ENCODE measurements around the gene ATP5MK.
A peak's percentile ranks its signal among the peaks of the same experiment; 100 is the strongest.
"Not testable (repeated sequence)": the region's sequence is repeated elsewhere in the genome, so short reads cannot be mapped to it uniquely, and the experiment has no call there.

Gene ATP5MK

DNA sequence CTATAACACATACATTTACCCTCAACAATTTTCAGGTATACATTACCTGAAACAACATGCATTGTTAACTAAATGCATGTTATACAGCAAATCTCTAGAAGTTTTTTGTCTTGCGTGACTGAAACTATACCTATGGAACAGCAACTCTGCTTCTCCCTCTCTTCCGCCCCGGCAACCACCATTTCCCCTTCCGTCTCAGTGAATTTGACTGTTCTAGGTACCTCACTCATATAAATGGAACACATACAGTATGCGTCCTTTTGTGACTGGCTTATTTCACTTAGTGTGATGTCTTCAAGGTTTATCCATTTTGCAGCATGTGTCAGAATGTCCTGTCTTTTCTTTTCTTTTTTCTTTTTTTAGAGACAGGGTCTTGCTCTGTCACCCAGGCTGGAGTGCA is 33.4 kb upstream of the ATP5MK start:
- Histone ChIP-seq H3K9me3 (ENCODE audit: insufficient read depth, low read depth, low read length) (no peaks in the 10 kb centered on the region), H3K27me3 (ENCODE audit: insufficient read depth, low read length) (no peaks in the 10 kb centered on the region), H3K4me3 (ENCODE audit: low read length) (no peak overlapping the region), H3K9ac (ENCODE audit: low read depth, low read length) (no peak overlapping the region), H3K4me1 (ENCODE audit: insufficient read depth, low read length) (no peaks in the 10 kb centered on the region), H3K27ac (ENCODE audit: low read depth, low read length) (no peak overlapping the region), H3K36me3 (ENCODE audit: insufficient read depth, low read length) (peaks cover 98% of the 10 kb centered on the region)
- WGBS: 97% methylated on average over 5 of the region's 5 CpGs

DNA sequence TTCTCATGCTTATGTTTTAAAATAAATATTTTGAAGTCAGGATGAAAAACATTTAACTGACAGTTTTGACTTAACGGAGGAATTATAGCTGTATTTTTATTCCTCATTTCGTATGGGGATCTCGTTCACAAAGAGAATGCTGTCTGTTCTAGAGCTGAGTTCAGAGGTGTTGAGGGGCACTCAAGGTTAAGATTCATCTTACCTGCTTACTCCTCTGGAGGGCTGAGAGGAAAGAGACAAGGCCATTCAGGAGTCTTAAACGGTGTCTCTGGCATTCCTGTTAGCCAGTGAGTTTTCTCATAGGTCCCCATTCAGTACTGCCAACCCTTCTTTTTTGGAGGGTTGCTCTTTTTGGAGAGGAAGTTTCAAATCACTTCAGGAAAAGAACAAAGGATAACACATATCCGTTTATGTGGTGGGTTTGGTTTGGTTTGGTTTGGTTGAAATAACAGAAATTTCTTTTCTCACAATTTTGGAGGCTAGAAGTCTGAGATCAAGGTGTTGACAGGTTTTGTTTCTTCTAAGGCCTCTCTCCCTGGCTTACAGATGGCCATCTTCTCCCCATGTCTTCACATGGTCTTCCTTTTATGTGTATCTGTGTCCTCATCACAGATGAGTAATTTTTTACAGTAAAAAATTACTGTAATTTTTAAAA is 32.8 kb upstream of the ATP5MK start:
- H3K4me3 ChIP-seq (ENCODE audit: low read length): no peak overlapping the region
- H3K4me1 ChIP-seq (ENCODE audit: insufficient read depth, low read length): no peaks in the 10 kb centered on the region
- WGBS: 92% methylated on average over 5 of the region's 5 CpGs
- peaks cover 98% of the 10 kb centered on the region for H3K36me3 ChIP-seq (ENCODE audit: insufficient read depth, low read length)
- no peak overlapping the region for H3K9ac ChIP-seq (ENCODE audit: low read depth, low read length)
- no peaks in the 10 kb centered on the region for H3K27me3 ChIP-seq (ENCODE audit: insufficient read depth, low read length)
- no peak overlapping the region for H3K27ac ChIP-seq (ENCODE audit: low read depth, low read length)
- H3K9me3 ChIP-seq (ENCODE audit: insufficient read depth, low read depth, low read length): no peaks in the 10 kb centered on the region

DNA sequence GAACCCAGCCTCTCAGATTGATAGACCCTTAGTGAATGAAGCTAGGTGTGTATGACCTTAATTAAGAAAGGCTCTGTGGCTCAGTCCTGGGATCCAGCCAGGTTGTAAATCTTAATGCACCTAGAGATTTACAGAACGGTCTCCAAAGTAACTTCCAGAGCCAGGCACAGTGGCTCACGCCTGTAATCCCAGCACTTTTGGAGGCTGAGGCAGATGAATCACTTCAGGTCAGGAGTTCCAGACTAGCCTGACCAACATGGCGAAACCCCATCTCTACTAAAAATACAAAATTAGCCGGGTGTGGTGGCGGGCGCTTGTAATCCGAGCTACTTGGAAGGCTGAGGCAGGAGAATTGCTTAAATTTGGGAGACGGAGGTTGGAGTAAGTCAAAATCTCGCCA is 31.6 kb upstream of the ATP5MK start:
- H3K27me3 ChIP-seq (ENCODE audit: insufficient read depth, low read length): no peaks in the 10 kb centered on the region
- no peaks in the 10 kb centered on the region for H3K9me3 ChIP-seq (ENCODE audit: insufficient read depth, low read depth, low read length)
- no peaks in the 10 kb centered on the region for H3K4me1 ChIP-seq (ENCODE audit: insufficient read depth, low read length)
- no peak overlapping the region for H3K9ac ChIP-seq (ENCODE audit: low read depth, low read length)
- no peak overlapping the region for H3K27ac ChIP-seq (ENCODE audit: low read depth, low read length)
- peaks cover 98% of the 10 kb centered on the region for H3K36me3 ChIP-seq (ENCODE audit: insufficient read depth, low read length)
- H3K4me3 ChIP-seq (ENCODE audit: low read length): no peak overlapping the region
- WGBS: 94% methylated on average over 9 of the region's 9 CpGs

DNA sequence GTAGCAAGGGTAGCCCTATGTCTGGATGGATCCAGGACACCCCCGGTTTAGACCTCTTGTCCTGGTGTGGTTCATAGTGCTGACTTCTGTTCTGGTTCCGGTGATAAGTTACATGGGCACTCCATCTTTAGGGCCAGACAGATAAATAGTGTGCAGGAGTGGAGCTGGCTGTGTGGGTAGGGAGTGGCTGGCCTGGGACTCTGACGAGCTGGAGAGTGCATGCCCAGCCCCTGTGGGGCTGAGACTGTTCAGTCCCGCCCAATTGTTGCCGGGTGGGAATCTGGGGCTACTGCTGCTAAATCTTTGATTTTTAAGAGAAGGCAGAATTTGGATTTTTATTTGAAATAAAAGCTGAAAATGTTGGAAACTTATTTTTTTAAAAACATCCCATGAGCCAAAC is 27.5 kb upstream of the ATP5MK start:
- peaks cover 94% of the 10 kb centered on the region for H3K36me3 ChIP-seq (ENCODE audit: insufficient read depth, low read length)
- H3K27ac ChIP-seq (ENCODE audit: low read depth, low read length): no peak overlapping the region
- 95% methylated on average over 5 of the region's 5 CpGs for WGBS
- H3K27me3 ChIP-seq (ENCODE audit: insufficient read depth, low read length): no peaks in the 10 kb centered on the region
- H3K9ac ChIP-seq (ENCODE audit: low read depth, low read length): no peak overlapping the region
- H3K4me1 ChIP-seq (ENCODE audit: insufficient read depth, low read length): no peaks in the 10 kb centered on the region
- no peaks in the 10 kb centered on the region for H3K9me3 ChIP-seq (ENCODE audit: insufficient read depth, low read depth, low read length)
- no peak overlapping the region for H3K4me3 ChIP-seq (ENCODE audit: low read length)

DNA sequence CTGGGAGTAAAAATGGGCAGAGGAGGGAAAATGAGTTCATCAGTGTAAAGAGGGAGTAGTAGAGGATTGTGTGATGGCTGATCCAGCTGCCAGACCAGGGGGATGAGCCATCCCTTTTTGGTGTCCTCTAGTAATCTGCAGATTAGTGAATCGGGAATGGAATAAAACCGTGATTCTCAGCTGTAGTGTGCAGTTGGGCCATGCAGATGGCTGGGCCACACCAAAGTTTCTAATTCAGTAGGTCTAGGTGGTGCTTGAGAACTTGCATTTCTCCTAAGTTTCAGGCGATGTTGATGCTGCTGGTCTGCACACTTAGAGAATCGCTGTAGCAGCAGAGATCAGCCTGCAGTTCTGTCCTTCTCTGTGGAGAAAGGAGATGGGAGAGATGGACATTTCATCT is 22.8 kb upstream of the ATP5MK start:
- Histone ChIP-seq H3K27ac (ENCODE audit: low read depth, low read length) (no peak overlapping the region), H3K27me3 (ENCODE audit: insufficient read depth, low read length) (no peaks in the 10 kb centered on the region), H3K4me1 (ENCODE audit: insufficient read depth, low read length) (no peaks in the 10 kb centered on the region), H3K36me3 (ENCODE audit: insufficient read depth, low read length) (peaks cover 95% of the 10 kb centered on the region), H3K4me3 (ENCODE audit: low read length) (no peak overlapping the region), H3K9ac (ENCODE audit: low read depth, low read length) (no peak overlapping the region), H3K9me3 (ENCODE audit: insufficient read depth, low read depth, low read length) (no peaks in the 10 kb centered on the region)
- 96% methylated on average over 4 of the region's 4 CpGs for WGBS

DNA sequence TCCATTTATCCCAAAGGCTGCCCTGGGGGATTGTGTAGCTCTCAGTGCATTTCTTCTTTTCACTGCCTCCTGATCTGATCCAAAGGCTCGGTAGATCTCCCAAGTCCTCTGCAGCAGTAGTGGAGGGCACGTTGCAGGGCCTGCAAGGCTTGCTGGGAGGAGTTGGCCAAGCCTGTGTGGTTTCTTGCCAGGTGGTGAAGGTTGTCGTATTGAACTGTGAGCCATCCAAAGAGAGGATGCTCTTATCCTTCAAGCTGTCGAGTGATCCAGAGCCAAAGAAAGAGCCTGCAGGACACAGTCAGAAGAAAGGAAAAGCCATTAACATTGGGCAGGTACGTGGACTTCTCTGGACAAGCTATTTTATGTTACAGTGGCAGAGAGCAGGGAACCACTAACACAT is 21.3 kb upstream of the ATP5MK start:
- Histone ChIP-seq H3K9me3 (ENCODE audit: insufficient read depth, low read depth, low read length) (no peaks in the 10 kb centered on the region), H3K36me3 (ENCODE audit: insufficient read depth, low read length) (peaks cover 95% of the 10 kb centered on the region), H3K9ac (ENCODE audit: low read depth, low read length) (no peak overlapping the region), H3K27ac (ENCODE audit: low read depth, low read length) (no peak overlapping the region), H3K4me1 (ENCODE audit: insufficient read depth, low read length) (no peaks in the 10 kb centered on the region), H3K27me3 (ENCODE audit: insufficient read depth, low read length) (no peaks in the 10 kb centered on the region), H3K4me3 (ENCODE audit: low read length) (no peak overlapping the region)
- WGBS: 93% methylated on average over 5 of the region's 5 CpGs

DNA sequence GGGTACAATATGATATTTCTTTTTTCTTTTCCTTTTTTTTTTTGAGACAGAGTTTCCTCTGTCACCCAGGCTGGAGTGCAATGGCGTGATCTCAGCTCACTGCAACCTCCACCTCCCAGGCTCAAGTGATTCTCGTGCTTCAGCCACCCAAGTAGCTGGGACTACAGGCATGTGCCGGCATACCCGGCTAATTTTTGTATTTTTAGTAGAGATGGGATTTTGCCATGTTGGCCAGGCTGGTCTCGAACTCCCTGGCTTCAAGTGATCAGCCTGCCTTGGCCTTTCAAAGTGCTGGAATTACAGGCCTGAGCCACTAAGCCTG is 20.8 kb upstream of the ATP5MK start:
- not testable (repeated sequence) for H3K27ac ChIP-seq (ENCODE audit: low read depth, low read length); H3K9ac ChIP-seq (ENCODE audit: low read depth, low read length); H3K9me3 ChIP-seq (ENCODE audit: insufficient read depth, low read depth, low read length); H3K4me3 ChIP-seq (ENCODE audit: low read length); H3K4me1 ChIP-seq (ENCODE audit: insufficient read depth, low read length); H3K27me3 ChIP-seq (ENCODE audit: insufficient read depth, low read length)
- WGBS: 94% methylated on average over 5 of the region's 5 CpGs
- H3K36me3 ChIP-seq (ENCODE audit: insufficient read depth, low read length): peaks cover 95% of the 10 kb centered on the region

DNA sequence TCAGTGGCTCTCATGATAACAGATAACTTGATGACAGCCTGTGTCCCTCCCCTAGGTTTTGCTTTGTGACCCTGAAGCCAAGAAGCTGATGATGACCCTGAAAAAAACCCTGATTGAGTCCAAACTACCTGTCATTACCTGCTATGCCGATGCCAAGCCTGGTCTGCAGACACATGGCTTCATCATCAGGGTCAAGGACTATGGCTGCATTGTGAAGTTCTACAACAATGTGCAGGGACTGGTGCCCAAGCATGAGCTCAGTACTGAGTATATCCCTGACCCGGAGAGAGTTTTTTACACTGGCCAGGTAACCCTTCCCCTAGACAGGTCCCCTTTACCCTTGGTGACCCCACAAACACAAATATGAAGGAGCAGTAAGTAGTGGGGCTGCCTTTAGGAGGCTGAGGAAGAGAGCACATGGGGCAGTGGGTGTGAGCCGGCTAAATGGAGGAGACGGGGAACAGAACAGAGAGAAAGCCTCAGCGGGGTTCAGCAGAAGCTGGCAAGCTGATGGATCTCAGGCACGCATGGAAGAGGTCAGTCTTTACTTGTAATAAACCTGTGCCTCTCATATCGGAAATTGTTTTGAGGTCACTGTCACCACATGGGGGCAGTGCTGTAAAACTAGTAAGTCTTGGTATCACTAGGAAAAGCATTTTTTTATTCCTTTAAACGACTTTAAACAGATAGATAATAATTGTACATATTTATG is 20.3 kb upstream of the ATP5MK start:
- Histone ChIP-seq H3K27me3 (ENCODE audit: insufficient read depth, low read length) (no peaks in the 10 kb centered on the region), H3K9ac (ENCODE audit: low read depth, low read length) (no peak overlapping the region), H3K9me3 (ENCODE audit: insufficient read depth, low read depth, low read length) (no peaks in the 10 kb centered on the region), H3K27ac (ENCODE audit: low read depth, low read length) (no peak overlapping the region), H3K36me3 (ENCODE audit: insufficient read depth, low read length) (peaks cover 98% of the 10 kb centered on the region), H3K4me3 (ENCODE audit: low read length) (no peak overlapping the region), H3K4me1 (ENCODE audit: insufficient read depth, low read length) (no peaks in the 10 kb centered on the region)
- 92% methylated on average over 7 of the region's 8 CpGs for WGBS

DNA sequence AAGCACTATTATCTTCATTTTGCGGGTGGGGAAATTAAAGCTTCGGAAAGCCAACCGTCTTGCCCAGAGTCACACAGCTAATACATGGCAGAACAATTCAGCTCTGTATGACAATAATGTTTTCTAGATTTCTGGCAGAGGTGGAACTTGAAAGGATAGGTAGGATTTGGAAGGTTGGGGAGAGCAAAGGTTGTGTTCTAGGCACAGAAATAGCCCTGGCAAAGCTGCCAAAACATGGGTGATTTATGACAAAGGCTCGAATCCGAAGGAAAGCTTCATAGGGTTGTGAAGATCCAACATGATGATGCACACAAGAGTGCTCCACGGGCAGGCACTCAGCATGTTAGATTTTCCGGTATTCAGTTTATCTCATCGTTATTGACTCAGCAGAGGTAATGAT is 19.3 kb upstream of the ATP5MK start:
- H3K27me3 ChIP-seq (ENCODE audit: insufficient read depth, low read length): no peaks in the 10 kb centered on the region
- no peak overlapping the region for H3K4me3 ChIP-seq (ENCODE audit: low read length)
- no peak overlapping the region for H3K9ac ChIP-seq (ENCODE audit: low read depth, low read length)
- no peaks in the 10 kb centered on the region for H3K9me3 ChIP-seq (ENCODE audit: insufficient read depth, low read depth, low read length)
- no peak overlapping the region for H3K27ac ChIP-seq (ENCODE audit: low read depth, low read length)
- WGBS: 95% methylated on average over 8 of the region's 8 CpGs
- H3K4me1 ChIP-seq (ENCODE audit: insufficient read depth, low read length): no peaks in the 10 kb centered on the region
- H3K36me3 ChIP-seq (ENCODE audit: insufficient read depth, low read length): peaks cover 100% of the 10 kb centered on the region

DNA sequence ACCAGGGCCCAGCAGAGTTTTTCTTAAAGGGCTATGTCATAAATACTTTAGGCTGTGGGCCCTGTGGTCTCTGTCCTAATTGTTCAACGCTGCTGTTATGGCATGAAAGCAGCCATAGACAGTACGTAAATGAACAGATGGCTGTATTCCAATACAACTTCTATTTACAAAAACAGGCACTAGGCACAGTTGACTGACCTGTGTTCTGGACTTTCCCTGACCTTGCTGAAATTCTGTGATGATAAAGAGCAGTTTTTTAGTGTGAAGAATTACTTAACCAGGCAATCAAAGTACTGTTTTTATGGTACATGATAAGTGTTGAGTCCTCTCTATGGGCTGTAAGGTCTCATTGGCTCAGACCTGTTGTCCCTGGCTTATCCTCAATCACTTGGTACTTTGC is 17.3 kb upstream of the ATP5MK start:
- Histone ChIP-seq H3K27me3 (ENCODE audit: insufficient read depth, low read length) (no peaks in the 10 kb centered on the region), H3K36me3 (ENCODE audit: insufficient read depth, low read length) (peaks cover 100% of the 10 kb centered on the region), H3K4me1 (ENCODE audit: insufficient read depth, low read length) (no peaks in the 10 kb centered on the region), H3K9me3 (ENCODE audit: insufficient read depth, low read depth, low read length) (no peaks in the 10 kb centered on the region), H3K27ac (ENCODE audit: low read depth, low read length) (no peak overlapping the region), H3K9ac (ENCODE audit: low read depth, low read length) (no peak overlapping the region), H3K4me3 (ENCODE audit: low read length) (no peak overlapping the region)
- WGBS: 100% methylated on average over 2 of the region's 2 CpGs

DNA sequence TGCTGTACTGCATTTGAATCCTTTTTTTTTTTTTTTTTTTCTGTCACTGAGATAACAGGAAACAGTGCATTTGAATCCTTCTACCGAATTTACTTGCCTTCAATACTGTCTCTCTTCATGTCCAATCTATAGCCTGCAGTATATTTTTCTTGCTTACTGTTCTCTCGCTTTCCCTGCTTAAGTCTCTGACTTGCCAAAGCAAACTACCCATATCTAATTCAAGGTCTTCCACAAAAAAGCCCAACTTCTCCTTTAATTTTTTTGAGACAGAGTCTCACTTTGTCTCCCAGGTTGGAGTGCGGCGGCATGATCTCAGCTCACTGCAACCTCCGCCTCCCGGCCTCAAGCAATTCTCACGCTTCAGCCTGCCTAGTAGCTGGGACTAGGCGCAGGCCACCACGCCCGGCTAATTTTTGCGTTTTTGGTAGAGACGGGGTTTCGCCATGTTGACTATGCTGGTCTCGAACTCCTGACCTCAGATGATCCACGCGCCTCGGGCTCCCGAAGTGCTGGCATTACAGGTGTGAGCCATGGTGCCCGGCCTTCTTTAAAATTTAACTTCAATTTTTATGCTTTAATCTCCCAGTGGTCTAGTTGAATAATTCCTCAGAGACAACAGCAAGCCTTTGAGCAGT is 1.0 kb upstream of the ATP5MK start:
- Histone ChIP-seq H3K27ac (ENCODE audit: low read depth, low read length) (no peak overlapping the region), H3K4me1 (ENCODE audit: insufficient read depth, low read length) (no peaks in the 10 kb centered on the region; the same call in 1 of the 2 replicates), H3K9ac (ENCODE audit: low read depth, low read length) (peak overlapping the region; percentile 79), H3K9me3 (ENCODE audit: insufficient read depth, low read depth, low read length) (no peaks in the 10 kb centered on the region), H3K4me3 (ENCODE audit: low read length) (peak overlapping the region; percentile 88), H3K36me3 (ENCODE audit: insufficient read depth, low read length) (peaks cover 65% of the 10 kb centered on the region), H3K27me3 (ENCODE audit: insufficient read depth, low read length) (no peaks in the 10 kb centered on the region)
- WGBS: 69% methylated on average over 19 of the region's 19 CpGs

All from HUES64 (cell line).